Heart right ventricle (tissue), 16 donors: ENCODE data around the gene SPRR2D. TPM values are rescaled to one million over a fixed set of nuclear protein-coding genes. Genes with fewer than 3 reads are reported as not detected.
"Not testable (repeated sequence)": the region's sequence is repeated elsewhere in the genome, so short reads cannot be mapped to it uniquely, and the experiment has no call there.

Source experiments
- ATAC-seq, 8 donors: fragments of 200-7000 bp; cut with Tn5 transposase; one replicate each; pipeline ENCODE4 v1.9.1; 2020; ENCODE audit warnings: mild to moderate bottlenecking in 8 of 8, moderate library complexity in 8 of 8, moderate number of reproducible peaks in 1 of 8
- DNase-seq, 2 donors: peaks; one replicate each; pipeline ENCODE4 v3.0.0-alpha.2; 2020
- H3K27ac ChIP-seq, 10 donors: fragments of 200-600 bp; sonication (generic) in 2 of 10; one replicate each; pipeline versions ENCODE4 v1.5.0 to v1.8.0; 2020 to 2022; ENCODE audit warnings: mild to moderate bottlenecking in 3 of 10
- H3K27me3 ChIP-seq, 7 donors: fragments of 200-600 bp; one replicate each; pipeline ENCODE4 v1.8.0; 2021 to 2022; ENCODE audit warnings: mild to moderate bottlenecking in 2 of 7
- H3K36me3 ChIP-seq, 9 donors: fragments of 200-600 bp; sonication (generic) in 1 of 9; one replicate each; pipeline versions ENCODE4 v1.5.0 to v1.8.0; 2020 to 2022; ENCODE audit warnings: mild to moderate bottlenecking in 2 of 9
- H3K4me1 ChIP-seq, 9 donors: fragments of 200-600 bp; sonication (generic) in 1 of 9; one replicate each; pipeline versions ENCODE4 v1.5.0 to v1.8.0; 2020 to 2022; ENCODE audit warnings: mild to moderate bottlenecking in 4 of 9
- H3K4me3 ChIP-seq, 10 donors: fragments of 200-600 bp; sonication (generic) in 2 of 10; one replicate each; pipeline versions ENCODE4 v1.5.0 to v1.8.0; 2020 to 2022; ENCODE audit warnings: mild to moderate bottlenecking in 7 of 10, moderate library complexity in 2 of 10
- H3K9me3 ChIP-seq, 11 donors: fragments of 200-600 bp in 10 of 11; sonication (generic) in 2 of 11; one replicate each; pipeline versions ENCODE4 v1.5.0 to v1.8.0; 2013 to 2022; ENCODE audit warnings: mild to moderate bottlenecking in 2 of 11, control low read depth in 1 of 11, moderate library complexity in 1 of 11
- WGBS, 2 donors: extraction: QIAGEN DNeasy Blood & Tissue Kit; methylation state at CpG; one replicate each; pipeline ENCODE4 v1.1.7; 2013; ENCODE audit warnings: inconsistent platforms in 1 of 2; 5-methylcytosine and 5-hydroxymethylcytosine counted together
- intact Hi-C, 10 donors: fragments of 100-400 bp; cut with DNase I; formaldehyde crosslinking; loops; one replicate each; pipeline versions ENCODE4 v1.11.1 to v1.14.2; 2022
- polyA plus RNA-seq, 2 donors: library from polyadenylated mRNA; stranded (reverse); fragments of 200-250 nt; gene quantifications; one replicate each; pipeline ENCODE4 v1.2.3, GENCODE V29; 2013
- total RNA-seq, 10 donors: library from RNA; stranded (reverse); fragmentation: NEBNext Ultra II Directional in 3 of 10; extraction: Animal tissue kit (Norgen Biotek cat#: 25700) in 3 of 10; gene quantifications; one replicate each; pipeline versions ENCODE4 v1.2.1 to v1.2.4, GENCODE V29; 2021 to 2023
- TF ChIP-seq, protein P1 (sequence below), 9 donors: fragments of 200-600 bp; sonication (generic) in 2 of 9; IDR thresholded peaks; one replicate each; pipeline versions ENCODE4 v1.5.0 to v1.8.0; 2021 to 2022; ENCODE audit warnings: antibody characterized with exemption in 9 of 9, mild to moderate bottlenecking in 5 of 9, moderate library complexity in 1 of 9
- donor health status: Arrhythmogenic right ventricular cardiomyopathy.
- donor health status: ischemic (EF 13 %, LVEDD 7.1; RV severe dilation, severe dysfunction).
- donor health status: healthy with polysubstance abuse.
- donor health status: DM: no; HTN: yes; CAD: no.
- donor health status: DM: no; HTN: no; CAD: no.
- donor health status: ischemic (EF 25% LVEDD 6.9; RV normal size, moderate dysfunction).
- donor health status: ischemic (EF 25% LVEDD 5.7; RV mildly dilated, moderate dysfunction).
- donor health status: healthy.
- donor health status: DM: yes; HTN: yes; CAD: no.
- donor health status: Ischemic cardiomyopathy.
- donor health status: ischemic (EF 35%, LVEDD 5.7; RV mildly dilated, moderate dysfunction).
- donor health status: nonischemic (EF 11% LVEDD 7.7; RV severe dilation, severe dysfunction).
- donor health status: DM: yes; HTN: yes; CAD: no.
- donor health status: PGD.
- donor health status: ischemic (EF 29% LVEDD 5.4; RV normal size, mild dysfunction).
- donor health status: nonischemic (EF 23%, LVEDD 6.1; RV moderate dilation, normal function).

Gene SPRR2D
- total and polyA plus RNA-seq, 12 donors, result 0.14 TPM; not detected in 11

DNA sequence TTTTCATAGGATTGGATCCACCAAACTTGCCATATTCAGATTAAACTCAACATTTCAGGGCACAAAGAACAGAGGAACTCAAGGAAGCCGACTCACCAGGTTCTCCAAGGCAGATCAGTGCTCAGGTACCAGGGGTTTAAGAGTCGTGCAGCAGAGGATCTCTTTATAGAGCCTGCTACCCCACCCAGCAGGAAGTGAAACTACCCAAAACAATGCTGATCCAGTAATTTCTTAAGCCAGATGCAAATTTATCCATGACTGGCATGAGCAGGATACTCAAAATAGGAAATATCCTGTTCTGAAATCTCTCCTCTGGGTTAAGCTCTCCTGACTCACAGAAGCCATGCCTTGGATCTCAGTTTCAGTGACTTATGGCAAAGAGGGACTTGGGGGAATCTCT is 16.5 kb upstream of the SPRR2D start, which contains the start of gene SPRR2A:
Gene SPRR2A, minus strand, starts transcription at position 138 of the 400 bp plus-strand sequence. CDS start 777 bp downstream, outside the sequence.
- intact Hi-C loops, result no loop called here
- ATAC-seq, result no peak
- 54 to 60% methylated on average over 2 of the region's 2 CpGs for WGBS, 2 donors

DNA sequence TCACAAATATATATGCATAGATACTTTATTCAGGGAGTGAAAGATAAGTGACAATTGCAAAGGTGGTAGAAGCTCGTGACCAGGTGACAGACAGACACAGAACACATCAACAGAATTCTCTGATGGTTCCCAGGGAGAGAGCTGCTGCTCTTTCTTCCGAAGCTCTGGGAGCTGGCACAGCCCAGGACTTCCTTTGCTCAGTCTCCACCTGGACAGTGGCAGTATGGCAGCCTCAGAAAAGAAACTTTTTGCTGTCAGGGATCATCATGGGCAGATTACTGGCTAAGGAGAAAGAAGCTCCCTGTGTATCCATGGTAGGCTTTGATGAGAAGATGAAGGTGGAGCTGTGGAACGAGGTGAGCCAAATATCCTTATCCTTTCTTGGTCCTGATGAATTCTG is 15.2 kb upstream of the SPRR2D start:
- peaks cover 0 to 15% (median 5%) of the 10 kb centered on the region in 11 donors for H3K9me3 ChIP-seq
- ATAC-seq, H3K27me3 ChIP-seq, H3K27ac ChIP-seq, H3K4me3 ChIP-seq, H3K36me3 ChIP-seq, intact Hi-C loops, H3K4me1 ChIP-seq, DNase-seq: not testable (repeated sequence)
- WGBS, 2 donors, result 38 to 45% methylated on average over 3 of the region's 3 CpGs

More for the DNA sequence above, 16.5 kb upstream of the SPRR2D start, which contains the start of gene SPRR2A:
- Histone ChIP-seq H3K36me3 (no peaks in the 10 kb centered on the region), H3K9me3 (peaks cover 0 to 15% (median 5%) of the 10 kb centered on the region in 11 donors), H3K4me1 (no peaks in the 10 kb centered on the region), H3K4me3 (no peak within 1 kb of the TSS), H3K27ac (no peak within 1 kb of the TSS), H3K27me3 (peaks cover 0 to 6% (median 0%) of the 10 kb centered on the region in 7 donors)
- no peak for DNase-seq
- TF ChIP-seq, protein P1, sequence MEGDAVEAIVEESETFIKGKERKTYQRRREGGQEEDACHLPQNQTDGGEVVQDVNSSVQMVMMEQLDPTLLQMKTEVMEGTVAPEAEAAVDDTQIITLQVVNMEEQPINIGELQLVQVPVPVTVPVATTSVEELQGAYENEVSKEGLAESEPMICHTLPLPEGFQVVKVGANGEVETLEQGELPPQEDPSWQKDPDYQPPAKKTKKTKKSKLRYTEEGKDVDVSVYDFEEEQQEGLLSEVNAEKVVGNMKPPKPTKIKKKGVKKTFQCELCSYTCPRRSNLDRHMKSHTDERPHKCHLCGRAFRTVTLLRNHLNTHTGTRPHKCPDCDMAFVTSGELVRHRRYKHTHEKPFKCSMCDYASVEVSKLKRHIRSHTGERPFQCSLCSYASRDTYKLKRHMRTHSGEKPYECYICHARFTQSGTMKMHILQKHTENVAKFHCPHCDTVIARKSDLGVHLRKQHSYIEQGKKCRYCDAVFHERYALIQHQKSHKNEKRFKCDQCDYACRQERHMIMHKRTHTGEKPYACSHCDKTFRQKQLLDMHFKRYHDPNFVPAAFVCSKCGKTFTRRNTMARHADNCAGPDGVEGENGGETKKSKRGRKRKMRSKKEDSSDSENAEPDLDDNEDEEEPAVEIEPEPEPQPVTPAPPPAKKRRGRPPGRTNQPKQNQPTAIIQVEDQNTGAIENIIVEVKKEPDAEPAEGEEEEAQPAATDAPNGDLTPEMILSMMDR (IDR thresholded peaks at IDR 0.05), result no peak

DNA sequence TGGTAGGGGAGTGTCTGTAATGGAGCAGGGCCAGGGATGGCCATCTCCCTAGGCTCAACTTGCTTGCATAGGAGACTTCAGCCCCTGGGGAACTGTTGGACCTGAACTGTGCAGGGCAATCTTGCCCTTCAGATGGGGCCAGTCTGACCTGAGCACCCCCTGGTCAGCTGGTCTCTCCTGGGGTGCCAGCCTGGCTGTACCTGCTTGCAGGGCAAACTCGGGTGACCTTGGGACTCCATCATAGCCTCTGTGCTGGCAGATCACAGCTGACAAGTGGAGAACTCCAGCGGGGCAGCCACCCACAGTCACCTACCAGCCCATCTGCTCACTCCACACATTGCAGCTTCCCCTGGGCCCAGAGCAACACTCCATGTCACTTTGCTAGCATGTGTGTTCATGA is 8.3 kb upstream of the SPRR2D start:
- ATAC-seq (no peak), DNase-seq (no peak)
- Histone ChIP-seq H3K9me3 (peaks cover 0 to 15% (median 5%) of the 10 kb centered on the region in 11 donors), H3K4me1 (no peaks in the 10 kb centered on the region), H3K4me3 (no peak overlapping the region), H3K27me3 (no peaks in the 10 kb centered on the region), H3K27ac (no peak overlapping the region), H3K36me3 (no peaks in the 10 kb centered on the region)
- TF ChIP-seq, protein P1 (IDR thresholded peaks at IDR 0.05), result no peak
- intact Hi-C loops, result no loop called here
- WGBS, 2 donors, result 83 to 91% methylated on average over 2 of the region's 2 CpGs

- TF ChIP-seq, protein P1 (IDR thresholded peaks at IDR 0.05), result no peak
- Histone ChIP-seq H3K4me3 (no peak overlapping the region), H3K27me3 (peaks cover 0 to 6% (median 0%) of the 10 kb centered on the region in 7 donors), H3K4me1 (no peaks in the 10 kb centered on the region), H3K9me3 (peaks cover 0 to 3% (median 0%) of the 10 kb centered on the region in 11 donors), H3K27ac (no peak overlapping the region), H3K36me3 (no peaks in the 10 kb centered on the region)
- intact Hi-C loops, result no loop called here
- ATAC-seq (no peak), DNase-seq (no peak)
- WGBS, 2 donors, result 80 to 88% methylated on average over 1 of the region's 1 CpG
Measured at GRCh38 chr1:153035211-153035610, 5.7 kb downstream of the SPRR2D start.

- H3K36me3 ChIP-seq, result no peaks in the 10 kb centered on the region
- H3K4me3 ChIP-seq, result no peak overlapping the region
- ATAC-seq (no peak), DNase-seq (no peak)
- H3K27me3 ChIP-seq, result peaks cover 0 to 6% (median 0%) of the 10 kb centered on the region in 7 donors
- WGBS, 2 donors, result 39 to 45% methylated on average over 3 of the region's 3 CpGs
- TF ChIP-seq, protein P1 (IDR thresholded peaks at IDR 0.05), result no peak
- no peak overlapping the region for H3K27ac ChIP-seq
- no peaks in the 10 kb centered on the region for H3K4me1 ChIP-seq
- peaks cover 0 to 4% (median 0%) of the 10 kb centered on the region in 11 donors for H3K9me3 ChIP-seq
- intact Hi-C loops, result no loop called here
Measured at GRCh38 chr1:153032677-153033308, 8.1 kb downstream of the SPRR2D start.
